Hepatocyte (in vitro differentiated cells): ENCODE results near the gene KCNA2. TPM values are rescaled to one million over a fixed set of nuclear protein-coding genes. Genes with fewer than 3 reads are reported as not detected.

ENCODE experiments used
- DNase-seq: peaks from one replicate; pipeline ENCODE4 v3.0.0-alpha.2; 2016; ENCODE audit warnings: low spot score
- H2AFZ ChIP-seq: fragments of 200-600 bp; sonication (generic); 2 replicates; pipeline ENCODE4 v1.6.0; 2016; ENCODE audit warnings: antibody characterized with exemption, mild to moderate bottlenecking
- H3K27ac ChIP-seq: fragments of 200-600 bp; sonication (generic); 2 replicates; pipeline ENCODE4 v1.5.1; 2016; ENCODE audit warnings: mild to moderate bottlenecking
- H3K27me3 ChIP-seq: fragments of 200-600 bp; sonication (generic); 2 replicates; pipeline ENCODE4 v1.6.1; 2016
- H3K36me3 ChIP-seq: fragments of 200-600 bp; sonication (generic); replicated peaks from 2 replicates; pipeline ENCODE4 v1.5.1; 2016; ENCODE audit warnings: low read depth; ENCODE audit not compliant: insufficient read depth
- H3K4me1 ChIP-seq: fragments of 200-600 bp; sonication (generic); 2 replicates; pipeline ENCODE4 v1.5.1; 2016; ENCODE audit warnings: mild to moderate bottlenecking, moderate library complexity; ENCODE audit not compliant: insufficient read depth
- H3K4me2 ChIP-seq: fragments of 200-600 bp; sonication (generic); 2 replicates; pipeline ENCODE4 v1.6.0; 2016
- H3K4me3 ChIP-seq: fragments of 200-600 bp; sonication (generic); 2 replicates; pipeline ENCODE4 v1.5.1; 2016; ENCODE audit warnings: mild to moderate bottlenecking
- H3K79me2 ChIP-seq: fragments of 200-600 bp; sonication (generic); 2 replicates; pipeline ENCODE4 v1.6.0; 2017; ENCODE audit warnings: mild to moderate bottlenecking
- H3K9me2 ChIP-seq: fragments of 200-600 bp; sonication (generic); replicated peaks from 2 replicates; pipeline ENCODE4 v1.6.0; 2017; ENCODE audit warnings: mild to moderate bottlenecking; ENCODE audit not compliant: insufficient read depth
- H3K9me3 ChIP-seq: fragments of 200-600 bp; sonication (generic); 2 replicates; pipeline ENCODE4 v1.5.1; 2016; ENCODE audit warnings: low read depth, mild to moderate bottlenecking
- H4K20me1 ChIP-seq: fragments of 200-600 bp; sonication (generic); 2 replicates; pipeline ENCODE4 v1.6.0; 2016; ENCODE audit warnings: mild to moderate bottlenecking; ENCODE audit not compliant: insufficient read depth, poor library complexity, severe bottlenecking
- EZH2 ChIP-seq: fragments of 200-600 bp; sonication (generic); IDR thresholded peaks from 2 replicates; pipeline ENCODE4 v1.6.1; 2016; ENCODE audit warnings: antibody characterized with exemption, mild to moderate bottlenecking, borderline replicate concordance
- EZH2phosphoT487 ChIP-seq: fragments of 200-600 bp; sonication (generic); IDR thresholded peaks from one replicate; pipeline ENCODE4 v1.6.1; 2018; ENCODE audit warnings: antibody characterized with exemption, mild to moderate bottlenecking, low read depth, moderate library complexity; ENCODE audit not compliant: unreplicated experiment, severe bottlenecking
- WGBS: methylation state at CpG from one replicate; pipeline ENCODE4 v1.1.6; 2016; ENCODE audit warnings: low lambda C conversion rate; ENCODE audit errors: missing lambda C conversion rate; 5-methylcytosine and 5-hydroxymethylcytosine counted together
- polyA plus RNA-seq: library from polyadenylated mRNA; unstranded; fragments of >200 nt; fragmentation: Nextera tagmentation; extraction: Ambion mirVana; gene quantifications from 2 replicates; pipeline ENCODE4 v1.2.1, GENCODE V29; 2016
- total RNA-seq: library from RNA; depleted of rRNA; stranded (reverse); fragments of >200 nt; gene quantifications from 2 replicates; pipeline ENCODE4 v1.2.3, GENCODE V29; 2014
- TF ChIP-seq, protein P1 (sequence below): fragments of 200-600 bp; sonication (generic); IDR thresholded peaks from 2 replicates; pipeline ENCODE4 v1.5.1; 2016; ENCODE audit warnings: antibody characterized with exemption, mild to moderate bottlenecking; ENCODE audit not compliant: poor library complexity

Gene KCNA2
- total and polyA plus RNA-seq, 2 experiments from 2014 or later: 0.40 to 0.80 TPM

DNA sequence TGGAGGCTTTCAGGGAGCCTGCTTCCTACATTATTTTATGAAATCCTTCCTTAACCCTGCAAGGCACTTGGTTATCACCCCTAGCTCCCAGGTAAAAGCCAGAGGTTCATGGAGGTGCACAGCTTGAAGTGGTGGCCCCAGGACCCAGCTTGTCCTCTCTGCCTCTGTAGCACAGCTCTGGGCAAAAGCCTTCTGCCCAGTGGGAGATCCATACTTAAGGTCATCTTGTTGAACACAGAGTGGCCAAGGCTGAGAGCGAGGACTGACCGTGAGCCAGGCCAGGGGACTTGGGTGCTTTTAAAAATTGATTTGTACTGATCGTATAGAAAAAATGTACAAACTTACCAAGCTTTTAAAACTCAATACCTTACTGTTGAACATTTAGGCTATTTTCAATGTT, 33.4 kb downstream of the KCNA2 start:
- H3K9me3 ChIP-seq: no peaks in the 10 kb centered on the region
- no peaks in the 10 kb centered on the region for H3K36me3 ChIP-seq
- H2AFZ ChIP-seq: no peak overlapping the region
- no peak for TF ChIP-seq EZH2phosphoT487
- TF ChIP-seq EZH2: no peak
- TF ChIP-seq, protein P1, sequence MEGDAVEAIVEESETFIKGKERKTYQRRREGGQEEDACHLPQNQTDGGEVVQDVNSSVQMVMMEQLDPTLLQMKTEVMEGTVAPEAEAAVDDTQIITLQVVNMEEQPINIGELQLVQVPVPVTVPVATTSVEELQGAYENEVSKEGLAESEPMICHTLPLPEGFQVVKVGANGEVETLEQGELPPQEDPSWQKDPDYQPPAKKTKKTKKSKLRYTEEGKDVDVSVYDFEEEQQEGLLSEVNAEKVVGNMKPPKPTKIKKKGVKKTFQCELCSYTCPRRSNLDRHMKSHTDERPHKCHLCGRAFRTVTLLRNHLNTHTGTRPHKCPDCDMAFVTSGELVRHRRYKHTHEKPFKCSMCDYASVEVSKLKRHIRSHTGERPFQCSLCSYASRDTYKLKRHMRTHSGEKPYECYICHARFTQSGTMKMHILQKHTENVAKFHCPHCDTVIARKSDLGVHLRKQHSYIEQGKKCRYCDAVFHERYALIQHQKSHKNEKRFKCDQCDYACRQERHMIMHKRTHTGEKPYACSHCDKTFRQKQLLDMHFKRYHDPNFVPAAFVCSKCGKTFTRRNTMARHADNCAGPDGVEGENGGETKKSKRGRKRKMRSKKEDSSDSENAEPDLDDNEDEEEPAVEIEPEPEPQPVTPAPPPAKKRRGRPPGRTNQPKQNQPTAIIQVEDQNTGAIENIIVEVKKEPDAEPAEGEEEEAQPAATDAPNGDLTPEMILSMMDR: no peak
- no peaks in the 10 kb centered on the region for H3K4me1 ChIP-seq
- DNase-seq: no peak
- H3K4me3 ChIP-seq: no peak overlapping the region
- H3K4me2 ChIP-seq: no peak overlapping the region
- H4K20me1 ChIP-seq: no peaks in the 10 kb centered on the region
- peaks cover 15% of the 10 kb centered on the region for H3K27me3 ChIP-seq
- no peak overlapping the region for H3K27ac ChIP-seq
- no peaks in the 10 kb centered on the region for H3K9me2 ChIP-seq
- 88% methylated on average over 3 of the region's 3 CpGs for WGBS
- H3K79me2 ChIP-seq: no peaks in the 10 kb centered on the region

DNA sequence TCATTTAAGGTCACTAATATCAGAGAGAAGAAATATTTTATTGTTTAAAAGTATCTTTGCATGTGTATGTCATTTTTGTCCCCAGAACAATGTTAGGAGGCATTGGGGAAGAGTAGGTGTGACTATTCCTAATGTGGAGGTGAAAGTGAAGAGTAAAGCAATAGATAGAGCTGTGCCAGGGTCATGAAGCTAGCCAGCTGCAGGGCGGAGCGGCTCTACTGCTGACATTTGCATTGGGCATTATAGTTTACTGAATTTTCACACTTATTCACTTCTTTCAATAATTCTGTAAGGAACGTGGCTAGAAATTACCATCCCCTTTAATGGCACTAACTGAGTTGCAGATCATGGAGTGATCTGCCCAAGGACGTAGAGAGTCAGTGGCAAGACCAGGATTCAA, 35.3 kb downstream of the KCNA2 start:
- no peaks in the 10 kb centered on the region for H3K4me1 ChIP-seq
- no peaks in the 10 kb centered on the region for H3K9me2 ChIP-seq
- no peaks in the 10 kb centered on the region for H3K79me2 ChIP-seq
- no peak overlapping the region for H3K4me2 ChIP-seq
- H3K27ac ChIP-seq: no peak overlapping the region
- H3K4me3 ChIP-seq: no peak overlapping the region
- H4K20me1 ChIP-seq: no peaks in the 10 kb centered on the region
- H3K27me3 ChIP-seq: peaks cover 26% of the 10 kb centered on the region
- WGBS: 79% methylated on average over 4 of the region's 4 CpGs
- H3K36me3 ChIP-seq: no peaks in the 10 kb centered on the region
- no peak overlapping the region for H2AFZ ChIP-seq
- no peaks in the 10 kb centered on the region for H3K9me3 ChIP-seq
- DNase-seq: no peak
- TF ChIP-seq EZH2phosphoT487: no peak
- TF ChIP-seq EZH2: no peak
- TF ChIP-seq, protein P1: no peak

DNA sequence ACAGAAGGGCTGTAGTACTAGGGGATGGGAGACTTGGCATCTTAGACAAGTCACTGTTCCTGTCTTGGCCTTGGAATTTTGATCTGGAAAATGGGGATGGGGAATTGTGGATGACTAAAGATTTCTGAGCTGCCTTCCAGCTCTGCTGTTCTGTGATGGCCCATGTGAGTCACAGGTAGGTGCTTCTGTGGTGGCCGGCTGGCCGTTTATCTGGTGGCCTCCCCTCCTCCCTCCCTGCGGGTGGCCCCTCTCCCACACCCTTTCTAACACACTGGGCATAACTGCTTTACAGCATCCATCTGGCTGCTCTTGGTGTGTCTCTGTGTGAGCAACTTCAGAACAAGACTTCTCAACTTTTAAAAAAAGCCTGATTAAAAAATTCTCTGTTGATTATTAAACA, 35.9 kb downstream of the KCNA2 start:
- no peaks in the 10 kb centered on the region for H3K9me2 ChIP-seq
- no peaks in the 10 kb centered on the region for H3K79me2 ChIP-seq
- H4K20me1 ChIP-seq: no peaks in the 10 kb centered on the region
- no peak overlapping the region for H3K4me2 ChIP-seq
- no peaks in the 10 kb centered on the region for H3K4me1 ChIP-seq
- no peak overlapping the region for H3K4me3 ChIP-seq
- DNase-seq: no peak
- H2AFZ ChIP-seq: no peak overlapping the region
- TF ChIP-seq EZH2 (no peak), EZH2phosphoT487 (no peak)
- TF ChIP-seq, protein P1: no peak
- H3K36me3 ChIP-seq: no peaks in the 10 kb centered on the region
- no peak overlapping the region for H3K27ac ChIP-seq
- WGBS: 53% methylated on average over 3 of the region's 3 CpGs
- peaks cover 26% of the 10 kb centered on the region for H3K27me3 ChIP-seq
- H3K9me3 ChIP-seq: no peaks in the 10 kb centered on the region

DNA sequence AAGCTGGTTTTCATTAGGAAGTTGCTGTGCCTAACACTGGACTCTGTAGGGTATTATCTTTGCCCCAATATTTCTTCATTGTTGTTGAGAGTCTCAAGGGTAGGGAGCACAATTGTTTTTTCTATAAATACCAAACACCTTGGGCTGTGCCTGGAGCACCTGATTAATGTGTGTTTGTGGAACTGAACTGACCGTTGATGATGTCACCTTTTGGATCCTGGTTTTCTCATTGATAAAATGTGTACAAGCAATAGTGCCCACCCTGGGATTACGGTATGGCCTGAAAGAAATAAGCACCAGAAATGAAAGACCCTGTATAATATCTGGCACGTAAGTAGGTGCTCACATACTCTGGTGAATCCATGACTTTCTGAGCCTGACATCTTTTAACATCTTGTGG, 39.3 kb downstream of the KCNA2 start:
- no peaks in the 10 kb centered on the region for H3K9me3 ChIP-seq
- H3K79me2 ChIP-seq: no peaks in the 10 kb centered on the region
- no peak for DNase-seq
- H3K4me3 ChIP-seq: no peak overlapping the region
- no peak overlapping the region for H3K27ac ChIP-seq
- no peak overlapping the region for H2AFZ ChIP-seq
- no peaks in the 10 kb centered on the region for H4K20me1 ChIP-seq
- 86% methylated on average over 3 of the region's 3 CpGs for WGBS
- no peaks in the 10 kb centered on the region for H3K36me3 ChIP-seq
- no peaks in the 10 kb centered on the region for H3K9me2 ChIP-seq
- no peak overlapping the region for H3K4me2 ChIP-seq
- H3K27me3 ChIP-seq: peaks cover 20% of the 10 kb centered on the region
- H3K4me1 ChIP-seq: no peaks in the 10 kb centered on the region
- TF ChIP-seq EZH2: no peak
- TF ChIP-seq, protein P1: no peak
- TF ChIP-seq EZH2phosphoT487: no peak
